ENCODE measurements around the gene FAM168A. TPM values are rescaled to one million over a fixed set of nuclear protein-coding genes. Genes with fewer than 3 reads are reported as not detected.

Gene FAM168A
- total RNA-seq, 1 donor from 2014 or later = 13.0 TPM

GRCh38 chr11:73466643-73467042 is 131.3 kb downstream of the FAM168A start:
- Histone ChIP-seq H3K27ac (ENCODE audit: low read depth, low read length) (peak overlapping the region; percentile 41), H3K4me1 (ENCODE audit: control insufficient read depth in 3 of 3, insufficient read depth in 3 of 3, low read length in 3 of 3) (peaks cover 32 to 52% (median 44%) of the 10 kb centered on the region in 3 donors), H3K4me3 (ENCODE audit: low read length in 3 of 3) (no peak overlapping the region)

GRCh38 chr11:73465871-73466270 is 132.0 kb downstream of the FAM168A start:
- Histone ChIP-seq H3K4me3 (ENCODE audit: low read length in 3 of 3) (no peak overlapping the region), H3K27me3 (ENCODE audit: control insufficient read depth in 3 of 3, insufficient read depth in 3 of 3, low read length in 3 of 3) (no peaks in the 10 kb centered on the region), H3K9me3 (ENCODE audit: control insufficient read depth in 3 of 3, low read length in 3 of 3) (no peaks in the 10 kb centered on the region), H3K4me1 (ENCODE audit: control insufficient read depth in 3 of 3, insufficient read depth in 3 of 3, low read length in 3 of 3) (peaks cover 32 to 57% (median 44%) of the 10 kb centered on the region in 3 donors), H3K9ac (ENCODE audit: low read depth in 1 of 3, low read length in 3 of 3) (no peak overlapping the region), H3K36me3 (ENCODE audit: control insufficient read depth in 3 of 3, insufficient read depth in 3 of 3, low read length in 3 of 3) (no peaks in the 10 kb centered on the region), H3K27ac (ENCODE audit: low read depth, low read length) (peak overlapping the region; percentile 29)

More at GRCh38 chr11:73466643-73467042, 131.3 kb downstream of the FAM168A start:
- no peaks in the 10 kb centered on the region for H3K36me3 ChIP-seq (ENCODE audit: control insufficient read depth in 3 of 3, insufficient read depth in 3 of 3, low read length in 3 of 3)
- no peaks in the 10 kb centered on the region for H3K27me3 ChIP-seq (ENCODE audit: control insufficient read depth in 3 of 3, insufficient read depth in 3 of 3, low read length in 3 of 3)
- H3K9me3 ChIP-seq (ENCODE audit: control insufficient read depth in 3 of 3, low read length in 3 of 3) = no peaks in the 10 kb centered on the region
- H3K9ac ChIP-seq (ENCODE audit: low read depth in 1 of 3, low read length in 3 of 3) = no peak overlapping the region

- Histone ChIP-seq H3K9me3 (ENCODE audit: control insufficient read depth in 3 of 3, low read length in 3 of 3) (no peaks in the 10 kb centered on the region), H3K4me1 (ENCODE audit: control insufficient read depth in 3 of 3, insufficient read depth in 3 of 3, low read length in 3 of 3) (peaks cover 29 to 57% (median 38%) of the 10 kb centered on the region in 3 donors), H3K4me3 (ENCODE audit: low read length in 3 of 3) (no peak overlapping the region), H3K9ac (ENCODE audit: low read depth in 1 of 3, low read length in 3 of 3) (no peak overlapping the region), H3K27me3 (ENCODE audit: control insufficient read depth in 3 of 3, insufficient read depth in 3 of 3, low read length in 3 of 3) (no peaks in the 10 kb centered on the region), H3K27ac (ENCODE audit: low read depth, low read length) (peak overlapping the region; percentile 29), H3K36me3 (ENCODE audit: control insufficient read depth in 3 of 3, insufficient read depth in 3 of 3, low read length in 3 of 3) (no peaks in the 10 kb centered on the region)
Observed at GRCh38 chr11:73465023-73465675, 132.8 kb downstream of the FAM168A start.

- Histone ChIP-seq H3K9ac (ENCODE audit: low read depth in 1 of 3, low read length in 3 of 3) (no peak overlapping the region), H3K4me3 (ENCODE audit: low read length in 3 of 3) (no peak overlapping the region), H3K4me1 (ENCODE audit: control insufficient read depth in 3 of 3, insufficient read depth in 3 of 3, low read length in 3 of 3) (peaks cover 25 to 55% (median 34%) of the 10 kb centered on the region in 3 donors), H3K36me3 (ENCODE audit: control insufficient read depth in 3 of 3, insufficient read depth in 3 of 3, low read length in 3 of 3) (no peaks in the 10 kb centered on the region), H3K9me3 (ENCODE audit: control insufficient read depth in 3 of 3, low read length in 3 of 3) (no peaks in the 10 kb centered on the region), H3K27ac (ENCODE audit: low read depth, low read length) (no peak overlapping the region), H3K27me3 (ENCODE audit: control insufficient read depth in 3 of 3, insufficient read depth in 3 of 3, low read length in 3 of 3) (no peaks in the 10 kb centered on the region)
Observed at GRCh38 chr11:73464347-73464746, 133.6 kb downstream of the FAM168A start.

GRCh38 chr11:73463359-73463758 is 134.6 kb downstream of the FAM168A start:
- H3K27ac ChIP-seq (ENCODE audit: low read depth, low read length) = no peak overlapping the region
- no peaks in the 10 kb centered on the region for H3K9me3 ChIP-seq (ENCODE audit: control insufficient read depth in 3 of 3, low read length in 3 of 3)
- no peak overlapping the region for H3K9ac ChIP-seq (ENCODE audit: low read depth in 1 of 3, low read length in 3 of 3)
- no peak overlapping the region for H3K4me3 ChIP-seq (ENCODE audit: low read length in 3 of 3)
- no peaks in the 10 kb centered on the region for H3K27me3 ChIP-seq (ENCODE audit: control insufficient read depth in 3 of 3, insufficient read depth in 3 of 3, low read length in 3 of 3)
- H3K4me1 ChIP-seq (ENCODE audit: control insufficient read depth in 3 of 3, insufficient read depth in 3 of 3, low read length in 3 of 3) = peaks cover 16 to 45% (median 26%) of the 10 kb centered on the region in 3 donors
- no peaks in the 10 kb centered on the region for H3K36me3 ChIP-seq (ENCODE audit: control insufficient read depth in 3 of 3, insufficient read depth in 3 of 3, low read length in 3 of 3)

- H3K36me3 ChIP-seq (ENCODE audit: control insufficient read depth in 3 of 3, insufficient read depth in 3 of 3, low read length in 3 of 3) = no peaks in the 10 kb centered on the region
- no peak overlapping the region for H3K9ac ChIP-seq (ENCODE audit: low read depth in 1 of 3, low read length in 3 of 3)
- no peaks in the 10 kb centered on the region for H3K27me3 ChIP-seq (ENCODE audit: control insufficient read depth in 3 of 3, insufficient read depth in 3 of 3, low read length in 3 of 3)
- peaks cover 8 to 32% (median 16%) of the 10 kb centered on the region in 3 donors for H3K4me1 ChIP-seq (ENCODE audit: control insufficient read depth in 3 of 3, insufficient read depth in 3 of 3, low read length in 3 of 3)
- H3K27ac ChIP-seq (ENCODE audit: low read depth, low read length) = peak overlapping the region; percentile 3
- H3K9me3 ChIP-seq (ENCODE audit: control insufficient read depth in 3 of 3, low read length in 3 of 3) = no peaks in the 10 kb centered on the region
- no peak overlapping the region for H3K4me3 ChIP-seq (ENCODE audit: low read length in 3 of 3)
Observed at GRCh38 chr11:73461964-73462363, 135.9 kb downstream of the FAM168A start.

- H3K27ac ChIP-seq (ENCODE audit: low read depth, low read length) = peak overlapping the region; percentile 3
- no peaks in the 10 kb centered on the region for H3K27me3 ChIP-seq (ENCODE audit: control insufficient read depth in 3 of 3, insufficient read depth in 3 of 3, low read length in 3 of 3)
- no peak overlapping the region for H3K9ac ChIP-seq (ENCODE audit: low read depth in 1 of 3, low read length in 3 of 3)
- no peaks in the 10 kb centered on the region for H3K36me3 ChIP-seq (ENCODE audit: control insufficient read depth in 3 of 3, insufficient read depth in 3 of 3, low read length in 3 of 3)
- peaks cover 8 to 26% (median 12%) of the 10 kb centered on the region in 3 donors for H3K4me1 ChIP-seq (ENCODE audit: control insufficient read depth in 3 of 3, insufficient read depth in 3 of 3, low read length in 3 of 3)
- H3K4me3 ChIP-seq (ENCODE audit: low read length in 3 of 3) = no peak overlapping the region
- no peaks in the 10 kb centered on the region for H3K9me3 ChIP-seq (ENCODE audit: control insufficient read depth in 3 of 3, low read length in 3 of 3)
Observed at GRCh38 chr11:73461335-73461840, 136.5 kb downstream of the FAM168A start.

- Histone ChIP-seq H3K4me3 (ENCODE audit: low read length in 3 of 3) (no peak overlapping the region), H3K36me3 (ENCODE audit: control insufficient read depth in 3 of 3, insufficient read depth in 3 of 3, low read length in 3 of 3) (no peaks in the 10 kb centered on the region), H3K27me3 (ENCODE audit: control insufficient read depth in 3 of 3, insufficient read depth in 3 of 3, low read length in 3 of 3) (no peaks in the 10 kb centered on the region), H3K4me1 (ENCODE audit: control insufficient read depth in 3 of 3, insufficient read depth in 3 of 3, low read length in 3 of 3) (peaks cover 0 to 13% (median 8%) of the 10 kb centered on the region in 3 donors), H3K9ac (ENCODE audit: low read depth in 1 of 3, low read length in 3 of 3) (no peak overlapping the region), H3K9me3 (ENCODE audit: control insufficient read depth in 3 of 3, low read length in 3 of 3) (no peaks in the 10 kb centered on the region), H3K27ac (ENCODE audit: low read depth, low read length) (no peak overlapping the region)
Observed at GRCh38 chr11:73458201-73458600, 139.7 kb downstream of the FAM168A start.

- no peak overlapping the region for H3K9ac ChIP-seq (ENCODE audit: low read depth in 1 of 3, low read length in 3 of 3)
- no peaks in the 10 kb centered on the region for H3K27me3 ChIP-seq (ENCODE audit: control insufficient read depth in 3 of 3, insufficient read depth in 3 of 3, low read length in 3 of 3)
- H3K9me3 ChIP-seq (ENCODE audit: control insufficient read depth in 3 of 3, low read length in 3 of 3) = no peaks in the 10 kb centered on the region
- peaks cover 0 to 6% (median 3%) of the 10 kb centered on the region in 3 donors for H3K4me1 ChIP-seq (ENCODE audit: control insufficient read depth in 3 of 3, insufficient read depth in 3 of 3, low read length in 3 of 3)
- no peaks in the 10 kb centered on the region for H3K36me3 ChIP-seq (ENCODE audit: control insufficient read depth in 3 of 3, insufficient read depth in 3 of 3, low read length in 3 of 3)
- H3K27ac ChIP-seq (ENCODE audit: low read depth, low read length) = no peak overlapping the region
- no peak overlapping the region for H3K4me3 ChIP-seq (ENCODE audit: low read length in 3 of 3)
Observed at GRCh38 chr11:73454987-73455386, 142.9 kb downstream of the FAM168A start.

- H3K4me1 ChIP-seq (ENCODE audit: control insufficient read depth in 3 of 3, insufficient read depth in 3 of 3, low read length in 3 of 3) = peaks cover 0 to 6% (median 4%) of the 10 kb centered on the region in 3 donors
- H3K27ac ChIP-seq (ENCODE audit: low read depth, low read length) = no peak overlapping the region
- H3K27me3 ChIP-seq (ENCODE audit: control insufficient read depth in 3 of 3, insufficient read depth in 3 of 3, low read length in 3 of 3) = no peaks in the 10 kb centered on the region
Observed at GRCh38 chr11:73453562-73453961, 144.3 kb downstream of the FAM168A start.

More at GRCh38 chr11:73453562-73453961, 144.3 kb downstream of the FAM168A start:
- H3K9ac ChIP-seq (ENCODE audit: low read depth in 1 of 3, low read length in 3 of 3) = no peak overlapping the region
- no peaks in the 10 kb centered on the region for H3K9me3 ChIP-seq (ENCODE audit: control insufficient read depth in 3 of 3, low read length in 3 of 3)
- H3K4me3 ChIP-seq (ENCODE audit: low read length in 3 of 3) = no peak overlapping the region
- no peaks in the 10 kb centered on the region for H3K36me3 ChIP-seq (ENCODE audit: control insufficient read depth in 3 of 3, insufficient read depth in 3 of 3, low read length in 3 of 3)
